IMR-90 (cell line): ENCODE measurements around the gene ANKRD1. TPM values are rescaled to one million over a fixed set of nuclear protein-coding genes. Genes with fewer than 3 reads are reported as not detected.

Experiments used
- ATAC-seq: fragments of 200-7000 bp; cut with Tn5 transposase; 2 replicates; pipeline ENCODE4 v1.9.1; 2020; ENCODE audit warnings: low read depth, mild to moderate bottlenecking, moderate library complexity
- BruUV-seq: library from RNA; stranded (reverse); fragments of 400-500 nt; replicated peaks from 2 replicates; lab custom pipeline; 2021; lab: Mats Ljungman, UMichigan
- CTCF ChIA-PET: fragments of 300-600 bp; formaldehyde crosslinking; extraction: SDS; loops from one replicate; lab custom pipeline; 2021; ENCODE audit warnings: antibody characterized with exemption; lab: Yijun Ruan, JAX
- POLR2A ChIA-PET: fragments of 300-600 bp; sonication (Branson Sonifier 250); formaldehyde crosslinking; loops from one replicate; lab custom pipeline; 2022; ENCODE audit warnings: antibody characterized with exemption; ENCODE audit not compliant: unreplicated experiment; lab: Charles Lee
- DNase-seq: peaks from one replicate; pipeline ENCODE4 v3.0.0; 2013
- H2AFZ ChIP-seq: replicated peaks from 2 replicates; pipeline ENCODE3; 2013; ENCODE audit warnings: low read length, mild to moderate bottlenecking; ENCODE audit not compliant: poor library complexity
- H2AK5ac ChIP-seq: 2 replicates; pipeline ENCODE4 v1.6.1; 2013; ENCODE audit warnings: low read depth, low read length, inconsistent platforms
- H2AK9ac ChIP-seq: replicated peaks from 2 replicates; pipeline ENCODE3; 2013; ENCODE audit warnings: mild to moderate bottlenecking, low read depth, low read length, moderate library complexity; ENCODE audit not compliant: poor library complexity
- H2BK120ac ChIP-seq: 2 replicates; pipeline ENCODE4 v1.6.1; 2013; ENCODE audit warnings: low read depth, low read length, inconsistent platforms
- H2BK15ac ChIP-seq: 3 replicates; pipeline ENCODE4 v1.6.1; 2013; ENCODE audit warnings: low read depth, low read length, inconsistent platforms
- H2BK20ac ChIP-seq: 2 replicates; pipeline ENCODE4 v1.6.1; 2013; ENCODE audit warnings: low read depth, mild to moderate bottlenecking, inconsistent platforms, low read length, moderate library complexity
- H2BK5ac ChIP-seq: 2 replicates; pipeline ENCODE4 v1.6.1; 2013; ENCODE audit warnings: mild to moderate bottlenecking, low read depth, low read length, inconsistent platforms; ENCODE audit not compliant: poor library complexity, severe bottlenecking
- H3K14ac ChIP-seq: replicated peaks from 2 replicates; pipeline ENCODE4 v1.6.1; 2013; ENCODE audit warnings: low read depth, low read length, inconsistent platforms
- H3K18ac ChIP-seq: 2 replicates; pipeline ENCODE4 v1.6.1; 2013; ENCODE audit warnings: low read depth, low read length, control low read depth
- H3K23ac ChIP-seq: 2 replicates; pipeline ENCODE4 v1.6.1; 2013; ENCODE audit warnings: low read depth, low read length, inconsistent platforms
- H3K27ac ChIP-seq: 2 replicates; pipeline ENCODE4 v1.5.1; 2013; ENCODE audit warnings: mild to moderate bottlenecking, control low read depth, low read length; ENCODE audit not compliant: insufficient read depth
- H3K27me3 ChIP-seq: 2 replicates; pipeline ENCODE4 v1.6.1; 2013; ENCODE audit warnings: low read length; ENCODE audit not compliant: control insufficient read depth, insufficient read depth
- H3K36me3 ChIP-seq: 2 replicates; pipeline ENCODE4 v1.6.1; 2013; ENCODE audit warnings: low read length, mixed read lengths; ENCODE audit not compliant: control insufficient read depth, insufficient read depth
- H3K4ac ChIP-seq: 2 replicates; pipeline ENCODE4 v1.6.1; 2013; ENCODE audit warnings: low read depth, low read length, inconsistent platforms
- H3K4me1 ChIP-seq: 2 replicates; pipeline ENCODE4 v1.6.1; 2013; ENCODE audit warnings: low read length, mixed read lengths; ENCODE audit not compliant: control insufficient read depth, insufficient read depth
- H3K4me2 ChIP-seq: 2 replicates; pipeline ENCODE4 v1.6.1; 2013; ENCODE audit warnings: low read depth, mild to moderate bottlenecking, control low read depth, low read length, moderate library complexity
- H3K4me3 ChIP-seq: 2 replicates; pipeline ENCODE4 v1.5.1; 2013; ENCODE audit warnings: low read depth, mild to moderate bottlenecking, control low read depth, low read length, moderate library complexity; ENCODE audit not compliant: insufficient read depth
- H3K56ac ChIP-seq: 2 replicates; pipeline ENCODE4 v1.6.1; 2013; ENCODE audit warnings: low read length, inconsistent platforms; ENCODE audit not compliant: insufficient read depth; ENCODE audit errors: extremely low read depth
- H3K79me1 ChIP-seq, 2 experiments: 2 replicates each; pipeline ENCODE4 v1.6.1; 2013; ENCODE audit warnings: low read length in 2 of 2, inconsistent platforms in 1 of 2, low read depth in 1 of 2
- H3K9ac ChIP-seq: 2 replicates; pipeline ENCODE4 v1.6.1; 2013; ENCODE audit warnings: low read depth, low read length, control low read depth
- H3K9me1 ChIP-seq: 2 replicates; pipeline ENCODE4 v1.6.1; 2013; ENCODE audit warnings: low read length, inconsistent platforms; ENCODE audit not compliant: insufficient read depth
- H3K9me3 ChIP-seq: 2 replicates; pipeline ENCODE4 v1.6.1; 2013; ENCODE audit warnings: low read length; ENCODE audit not compliant: control insufficient read depth, insufficient read depth
- H4K20me1 ChIP-seq: 2 replicates; pipeline ENCODE4 v1.6.1; 2013; ENCODE audit warnings: low read length, inconsistent platforms; ENCODE audit not compliant: insufficient read depth
- H4K5ac ChIP-seq: 2 replicates; pipeline ENCODE4 v1.6.1; 2013; ENCODE audit warnings: mild to moderate bottlenecking, low read depth, low read length, control low read depth
- H4K8ac ChIP-seq, 2 experiments: 2 replicates each; pipeline ENCODE4 v1.6.1; 2013; ENCODE audit warnings: low read depth in 2 of 2, low read length in 2 of 2, control low read depth in 1 of 2, inconsistent platforms in 1 of 2
- H4K91ac ChIP-seq: 2 replicates; pipeline ENCODE4 v1.6.1; 2013; ENCODE audit warnings: low read depth, low read length, inconsistent platforms; ENCODE audit not compliant: insufficient read depth
- BHLHE40 ChIP-seq: fragments of 150-350 bp; IDR thresholded peaks from 2 replicates; pipeline ENCODE4 v1.6.1; 2016; ENCODE audit warnings: mild to moderate bottlenecking, low read depth, low read length
- CHD1 ChIP-seq: IDR thresholded peaks from 2 replicates; pipeline ENCODE4 v1.6.1; 2012; ENCODE audit warnings: low read depth, low read length, improper control_type of control experiment
- NFE2L2 ChIP-seq: fragments of 150-350 bp; IDR thresholded peaks from 2 replicates; pipeline ENCODE4 v1.6.1; 2016; ENCODE audit warnings: low read depth, mild to moderate bottlenecking, low read length
- POLR2A ChIP-seq: IDR thresholded peaks from 2 replicates; pipeline ENCODE4 v1.6.1; 2012; ENCODE audit warnings: mild to moderate bottlenecking, low read depth, low read length
- RAD21 ChIP-seq: IDR thresholded peaks from 2 replicates; pipeline ENCODE4 v1.6.1; 2012; ENCODE audit warnings: low read length, improper control_type of control experiment
- RCOR1 ChIP-seq: IDR thresholded peaks from 2 replicates; pipeline ENCODE4 v1.6.1; 2012; ENCODE audit warnings: mild to moderate bottlenecking, low read length, improper control_type of control experiment; ENCODE audit not compliant: insufficient replicate concordance
- SMC3 ChIP-seq: fragments of 150-350 bp; IDR thresholded peaks from 2 replicates; pipeline ENCODE4 v1.6.1; 2016; ENCODE audit warnings: low read depth, mild to moderate bottlenecking, antibody characterized with exemption, low read length, moderate library complexity
- USF2 ChIP-seq: fragments of 150-350 bp; IDR thresholded peaks from 2 replicates; pipeline ENCODE4 v1.6.1; 2017; ENCODE audit warnings: mild to moderate bottlenecking, antibody characterized with exemption, low read length, low read depth
- WGBS, 2 experiments: methylation state at CpG; one replicate each; pipeline versions ENCODE4 v1.1.5 to v1.1.7; 2013; ENCODE audit warnings: missing lambda C conversion rate in 2 of 2; ENCODE audit not compliant: insufficient read length in 1 of 2; ENCODE audit errors: extremely low coverage in 2 of 2; 5-methylcytosine and 5-hydroxymethylcytosine counted together
- dilution Hi-C: fragments of 300-500 bp; cut with HindIII; formaldehyde crosslinking; loops from one replicate; pipeline ENCODE4 v1.14.3; 2018; ENCODE audit warnings: low sequenced_read_pairs; ENCODE audit not compliant: unreplicated experiment
- in situ Hi-C: fragments of 300-500 bp; cut with MboI; formaldehyde crosslinking; loops from 3 replicates; pipeline ENCODE4 v1.14.3; 2019; ENCODE audit warnings: low sequenced_read_pairs, inconsistent platforms, mixed read lengths
- intact Hi-C: fragments of 100-400 bp; cut with micrococcal nuclease; formaldehyde crosslinking; loops from 2 replicates; pipeline ENCODE4 v1.10.0; 2022
- polyA plus RNA-seq, 3 experiments: library from polyadenylated mRNA; depleted of rRNA; stranded (reverse); fragments of >200 nt; gene quantifications; 2 replicates each; pipeline ENCODE4 v1.2.3, GENCODE V29; 2012; ENCODE audit warnings: low replicate concordance in 1 of 3
- total RNA-seq: library from RNA; depleted of rRNA; stranded (reverse); fragments of >200 nt; gene quantifications from 2 replicates; pipeline ENCODE4 v1.2.3, GENCODE V29; 2012
- TF ChIP-seq, protein P1 (sequence below): conservative IDR thresholded peaks from 2 replicates; pipeline ENCODE4 v1.5.1; 2012; ENCODE audit warnings: mild to moderate bottlenecking, low read depth, low read length, improper control_type of control experiment

Gene ANKRD1
- total and polyA plus RNA-seq, 2 of the 4 experiments (the other 2 are of a cell fraction) = 7.4 to 10.8 TPM

DNA sequence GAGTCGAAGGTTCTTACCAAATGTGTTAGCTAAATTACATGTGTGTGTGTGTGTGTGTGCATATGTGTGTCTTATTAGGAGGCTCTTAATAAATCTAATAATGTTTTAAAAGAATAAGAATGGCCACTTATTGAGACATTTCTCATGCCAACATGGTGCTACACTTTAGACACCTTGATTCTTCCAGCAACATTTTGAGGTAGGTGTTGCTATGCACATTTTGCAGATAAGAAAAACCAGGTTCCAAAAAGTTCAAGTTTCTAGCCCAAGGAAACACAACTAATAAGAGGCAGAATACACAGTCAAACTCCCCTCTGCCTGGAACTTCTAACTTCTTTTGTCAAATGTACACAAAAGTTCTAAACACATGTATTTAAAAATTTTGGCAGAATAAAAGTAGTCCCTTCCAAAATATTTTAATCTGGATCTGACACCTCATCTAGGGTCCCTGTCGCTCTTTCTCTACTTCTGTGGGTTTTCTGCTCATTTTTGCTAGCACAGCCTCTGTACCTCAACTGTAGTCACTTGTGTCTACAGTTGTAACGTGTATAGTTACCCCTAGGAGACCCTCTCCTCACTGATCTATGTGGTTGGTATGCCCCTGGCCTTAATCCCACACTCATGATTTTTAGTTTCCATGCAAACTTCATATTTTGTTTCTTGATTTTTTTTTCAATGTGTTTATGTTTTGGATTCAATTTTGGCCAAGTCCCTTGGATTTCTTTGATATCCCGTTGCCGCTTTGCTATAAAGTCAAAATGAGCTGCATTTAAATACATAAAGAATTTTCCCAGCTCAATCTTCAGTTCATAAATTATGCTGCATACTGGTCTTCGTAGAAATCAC is 4.3 kb downstream of the ANKRD1 start:
- no peak overlapping the region for H4K91ac ChIP-seq
- no peaks in the 10 kb centered on the region; the same call in 1 of the 2 replicates for H3K36me3 ChIP-seq
- H2BK15ac ChIP-seq = no peak overlapping the region
- DNase-seq (no peak), ATAC-seq (no peak)
- H3K4me1 ChIP-seq = peaks cover 8% of the 10 kb centered on the region
- H3K18ac ChIP-seq = no peak overlapping the region
- TF ChIP-seq, protein P1, sequence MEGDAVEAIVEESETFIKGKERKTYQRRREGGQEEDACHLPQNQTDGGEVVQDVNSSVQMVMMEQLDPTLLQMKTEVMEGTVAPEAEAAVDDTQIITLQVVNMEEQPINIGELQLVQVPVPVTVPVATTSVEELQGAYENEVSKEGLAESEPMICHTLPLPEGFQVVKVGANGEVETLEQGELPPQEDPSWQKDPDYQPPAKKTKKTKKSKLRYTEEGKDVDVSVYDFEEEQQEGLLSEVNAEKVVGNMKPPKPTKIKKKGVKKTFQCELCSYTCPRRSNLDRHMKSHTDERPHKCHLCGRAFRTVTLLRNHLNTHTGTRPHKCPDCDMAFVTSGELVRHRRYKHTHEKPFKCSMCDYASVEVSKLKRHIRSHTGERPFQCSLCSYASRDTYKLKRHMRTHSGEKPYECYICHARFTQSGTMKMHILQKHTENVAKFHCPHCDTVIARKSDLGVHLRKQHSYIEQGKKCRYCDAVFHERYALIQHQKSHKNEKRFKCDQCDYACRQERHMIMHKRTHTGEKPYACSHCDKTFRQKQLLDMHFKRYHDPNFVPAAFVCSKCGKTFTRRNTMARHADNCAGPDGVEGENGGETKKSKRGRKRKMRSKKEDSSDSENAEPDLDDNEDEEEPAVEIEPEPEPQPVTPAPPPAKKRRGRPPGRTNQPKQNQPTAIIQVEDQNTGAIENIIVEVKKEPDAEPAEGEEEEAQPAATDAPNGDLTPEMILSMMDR = no peak
- TF ChIP-seq RCOR1 = no peak
- no peak for TF ChIP-seq POLR2A
- no peak for TF ChIP-seq RAD21
- TF ChIP-seq SMC3 = no peak
- TF ChIP-seq USF2 = no peak
- no peak for TF ChIP-seq BHLHE40
- TF ChIP-seq NFE2L2 = no peak
- TF ChIP-seq CHD1 = no peak
- no peak overlapping the region for H3K4ac ChIP-seq
- H3K4me3 ChIP-seq = no peak overlapping the region
- in situ Hi-C loops (loop anchor here (25.0 kb wide), 1 partner anchor 996 kb away; the partner anchor contains the start of genes BTAF1 and FGFBP3), dilution Hi-C loops (no loop called here), intact Hi-C loops (loop anchor here (10.0 kb wide), 1 partner anchor 248 kb away; no protein-coding TSS in a partner anchor)
- peak overlapping the region; percentile 28; the same call in 1 of the 2 replicates for H2BK120ac ChIP-seq
- H2AK5ac ChIP-seq = no peak overlapping the region
- no peak overlapping the region for H2AFZ ChIP-seq
- WGBS, 2 experiments = no CpG with 5 or more reads among the region's 6 CpGs
- 0 out of 4 replicates have a peak, but pooled peaks cover 0 to 5% of the 10 kb centered on the region in 2 experiments for H3K79me1 ChIP-seq
- no peaks in the 10 kb centered on the region for H4K20me1 ChIP-seq
- no peak overlapping the region for H3K23ac ChIP-seq
- H2BK5ac ChIP-seq = no peak overlapping the region
- H3K27me3 ChIP-seq = no peaks in the 10 kb centered on the region
- CTCF ChIA-PET = interaction anchor here (1.9 kb wide), 1 partner anchor 14 kb away, joined by 6 read pairs; no protein-coding TSS in a partner anchor
- 0 out of 2 replicates have a peak, but pooled peaks cover 4% of the 10 kb centered on the region for H3K9me1 ChIP-seq
- H2BK20ac ChIP-seq = peak overlapping the region; percentile 33
- no peak overlapping the region for H3K27ac ChIP-seq
- H2AK9ac ChIP-seq = no peak overlapping the region
- no TSS peak for BruUV-seq
- POLR2A ChIA-PET = no interaction called here
- H4K5ac ChIP-seq = no peak overlapping the region
- peak overlapping the region in 1 of 2 experiments; percentile 27; a peak in 1 of 4 replicates for H4K8ac ChIP-seq
- H3K9ac ChIP-seq = no peak overlapping the region
- H3K4me2 ChIP-seq = no peak overlapping the region
- H3K56ac ChIP-seq = no peak overlapping the region
- H3K9me3 ChIP-seq = no peaks in the 10 kb centered on the region
- H3K14ac ChIP-seq = no peak overlapping the region
